GM21737 (cell line): Measurements from ENCODE around the gene DEF6.
A peak's percentile ranks its signal among the peaks of the same experiment; 100 is the strongest.

Experiments used
- ATAC-seq: cut with Tn5 transposase; IDR thresholded peaks from one replicate; pipeline ENCODE4 v1.9.1; 2021; ENCODE audit warnings: mild to moderate bottlenecking, moderate library complexity; ENCODE audit not compliant: unreplicated experiment

DEF6 gene

DNA sequence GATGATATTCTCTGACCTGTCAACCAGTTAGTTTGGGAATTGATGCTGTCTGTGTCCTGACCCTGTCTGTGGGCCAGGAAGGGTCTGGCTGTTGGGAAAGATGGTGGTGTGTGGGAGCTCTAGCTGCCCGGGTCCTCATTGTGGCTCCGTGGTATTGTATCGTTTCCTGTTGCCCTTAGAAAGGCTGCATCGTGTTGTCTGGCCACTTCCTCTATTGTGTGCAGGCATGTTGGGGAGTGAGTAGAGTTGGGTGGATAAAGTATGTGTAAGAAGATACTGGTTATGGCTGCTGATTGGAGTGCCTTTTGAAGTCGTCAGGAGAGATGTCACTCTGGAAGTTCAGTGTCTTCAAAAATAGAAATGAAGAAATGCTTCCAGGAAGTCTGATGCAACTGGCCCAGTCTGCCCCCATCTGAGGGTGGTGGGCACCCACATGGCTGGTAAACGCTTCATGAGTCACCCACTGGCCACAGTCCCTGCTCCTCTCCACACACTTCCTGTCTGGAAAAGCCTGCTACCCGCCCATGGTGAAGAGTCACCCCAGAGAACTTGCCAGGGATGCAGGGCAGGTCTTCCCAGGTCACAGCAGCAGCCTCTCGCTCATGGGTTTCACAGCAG lies 72.6 kb downstream of the DEF6 start:
- peak; percentile 61 for ATAC-seq

DNA sequence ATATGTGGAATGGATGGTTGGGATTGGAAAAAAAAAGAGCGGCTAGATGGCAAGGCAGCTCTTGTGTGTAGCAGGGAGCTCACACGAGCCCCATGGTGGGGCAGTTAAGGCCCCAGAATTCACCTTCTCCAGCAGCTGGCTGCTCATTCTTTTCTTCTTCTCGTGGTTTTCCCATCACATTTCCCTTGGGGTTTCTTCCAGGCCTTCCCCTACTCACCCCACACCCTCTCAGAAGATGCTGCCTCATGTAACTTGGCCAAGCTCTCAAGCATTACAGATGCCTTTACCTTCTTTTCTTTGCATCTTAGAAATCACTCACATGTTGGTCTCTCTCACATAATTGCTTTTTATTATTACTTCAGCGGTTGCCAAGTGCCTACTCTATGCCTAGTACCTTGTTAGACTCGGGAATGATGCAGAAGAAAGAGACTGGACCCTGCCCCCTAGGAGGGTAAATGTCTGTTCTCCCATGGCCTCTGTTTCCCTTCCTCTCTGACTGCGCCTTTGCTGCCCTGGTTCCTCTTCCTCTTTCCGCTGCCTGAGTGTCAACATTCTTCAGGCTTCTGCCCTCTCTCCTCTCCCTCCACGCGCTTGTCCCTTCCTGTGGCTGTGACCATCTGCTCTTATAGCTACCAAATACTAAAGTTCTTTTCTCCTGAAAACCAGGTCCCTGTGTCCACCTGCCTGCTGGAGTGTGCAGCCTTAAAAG lies 73.3 kb downstream of the DEF6 start:
- no peak for ATAC-seq
